ENCODE results near the gene CBX5. TPM values are rescaled to one million over a fixed set of nuclear protein-coding genes. Genes with fewer than 3 reads are reported as not detected.

CBX5 gene
- total and polyA plus RNA-seq, 2 of the 8 experiments (the other 6 are each of a cell fraction or from before 2014, with no cell fraction given), result 62.4 to 231 TPM

DNA sequence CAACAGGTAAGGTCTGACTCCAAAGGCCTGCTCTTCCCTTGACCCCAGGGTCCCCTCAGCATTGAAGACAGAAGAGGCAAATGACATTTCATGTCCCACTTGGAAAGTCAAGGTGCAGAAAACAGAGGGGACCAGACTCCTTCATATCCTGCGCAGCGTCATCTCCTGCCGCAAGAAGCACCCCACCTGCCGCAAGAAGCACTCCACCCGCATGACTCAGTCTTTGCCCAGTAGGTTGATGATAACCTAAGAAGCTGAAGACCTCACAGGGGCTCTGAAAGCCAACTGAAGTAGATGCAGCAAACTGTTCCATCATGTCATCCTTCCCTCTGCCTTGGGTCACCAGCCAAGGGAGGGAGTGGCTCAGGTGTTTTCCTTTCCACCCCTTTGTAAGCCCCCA lies 79.5 kb downstream of the CBX5 start:
- H3K36me3 ChIP-seq (ENCODE audit: control insufficient read depth in 2 of 4, insufficient read depth in 4 of 4, low read length in 3 of 4), result no peaks in the 10 kb centered on the region
- peaks cover 0 to 5% (median 0%) of the 10 kb centered on the region in 4 experiments; a peak in 3 of 7 replicates for H3K4me1 ChIP-seq (replicated peaks in 1 of 4; ENCODE audit: control insufficient read depth in 3 of 4, insufficient read depth in 4 of 4, low read length in 3 of 4)

More for the DNA sequence above, 79.5 kb downstream of the CBX5 start:
- Histone ChIP-seq H4K20me1 (replicated peaks in 1 of 2; ENCODE audit: control insufficient read depth in 1 of 2, insufficient read depth in 2 of 2, low read length in 2 of 2) (no peaks in the 10 kb centered on the region), H2AK5ac (ENCODE audit: low read depth, low read length) (no peak overlapping the region), H2BK15ac (ENCODE audit: low read length) (no peak overlapping the region), H2BK5ac (ENCODE audit: low read depth, low read length) (no peak overlapping the region), H3K18ac (ENCODE audit: extremely low read depth, low read length) (no peak overlapping the region), H3K79me2 (ENCODE audit: control insufficient read depth in 1 of 2, insufficient read depth in 2 of 2, low read length in 2 of 2) (no peaks in the 10 kb centered on the region), H2BK20ac (ENCODE audit: low read length) (no peak overlapping the region), H3K4ac (replicated peaks; ENCODE audit: insufficient read length, low read depth, low read length) (no peak overlapping the region), H3K14ac (ENCODE audit: insufficient read length) (no peak overlapping the region), H3K4me3 (ENCODE audit: extremely low read depth in 1 of 4, insufficient read depth in 2 of 4, low read depth in 3 of 4, low read length in 4 of 4) (no peak overlapping the region), H3K27ac (ENCODE audit: low read depth, low read length) (no peak overlapping the region), H3K4me2 (ENCODE audit: insufficient read depth in 1 of 2, low read depth in 2 of 2, low read length in 2 of 2) (no peak overlapping the region), H3K79me1 (ENCODE audit: low read depth, low read length) (no peaks in the 10 kb centered on the region), H2BK12ac (ENCODE audit: low read depth, low read length) (no peak overlapping the region), H4K5ac (ENCODE audit: insufficient read length, low read depth, low read length) (no peak overlapping the region), H3K27me3 (replicated peaks in 1 of 4; ENCODE audit: control insufficient read depth in 3 of 4, extremely low read depth in 1 of 4, insufficient read depth in 3 of 4, low read length in 3 of 4) (peaks cover 2 to 54% (median 32%) of the 10 kb centered on the region in 4 experiments), H3K23ac (ENCODE audit: insufficient read length) (no peak overlapping the region), H2BK120ac (replicated peaks; ENCODE audit: low read depth, low read length) (no peak overlapping the region), H3K23me2 (ENCODE audit: low read depth, low read length) (no peaks in the 10 kb centered on the region), H4K8ac (ENCODE audit: extremely low read depth, insufficient read depth, low read length) (no peak overlapping the region), H3K9me3 (ENCODE audit: insufficient read depth in 2 of 2, low read depth in 1 of 2, low read length in 1 of 2) (no peaks in the 10 kb centered on the region), H2AFZ (ENCODE audit: low read length) (no peak overlapping the region), H4K91ac (replicated peaks; ENCODE audit: insufficient read length, low read length) (no peak overlapping the region), H3K9ac (replicated peaks in 1 of 4; ENCODE audit: extremely low read depth in 1 of 4, low read depth in 3 of 4, low read length in 3 of 4) (no peak overlapping the region), H3K56ac (replicated peaks; ENCODE audit: insufficient read length, low read depth, low read length) (no peak overlapping the region)
- TF ChIP-seq CBX8 (IDR thresholded peaks at IDR 0.05; ENCODE audit: borderline replicate concordance, low read depth, low read length), result no peak
- no peak for TF ChIP-seq HDAC6 (IDR thresholded peaks at IDR 0.05; ENCODE audit: low read depth, low read length)
- no peak for TF ChIP-seq NRF1 (IDR thresholded peaks at IDR 0.05; ENCODE audit: low read depth, low read length)
- no peak for TF ChIP-seq BRCA1 (IDR thresholded peaks at IDR 0.05; ENCODE audit: low read depth, low read length)
- TF ChIP-seq SP2 (IDR thresholded peaks at IDR 0.05; ENCODE audit: low read length), result no peak
- TF ChIP-seq HDAC2 (IDR thresholded peaks at IDR 0.05; ENCODE audit: borderline replicate concordance in 1 of 2, low read depth in 2 of 2, low read length in 2 of 2), result no peak
- TF ChIP-seq GABPA (IDR thresholded peaks at IDR 0.05; ENCODE audit: borderline replicate concordance, insufficient read depth, low read length), result no peak
- no peak for TF ChIP-seq CTBP2 (IDR thresholded peaks at IDR 0.05; ENCODE audit: borderline replicate concordance, insufficient read depth, insufficient read length, low read length)
- no peak for TF ChIP-seq SP4 (IDR thresholded peaks at IDR 0.05; ENCODE audit: low read length)
- TF ChIP-seq SIRT6 (IDR thresholded peaks at IDR 0.05; ENCODE audit: low read length), result no peak
- no peak for TF ChIP-seq NANOG (IDR thresholded peaks at IDR 0.05; ENCODE audit: insufficient read depth, low read depth, low read length, poor library complexity, severe bottlenecking)
- TF ChIP-seq, protein P1, sequence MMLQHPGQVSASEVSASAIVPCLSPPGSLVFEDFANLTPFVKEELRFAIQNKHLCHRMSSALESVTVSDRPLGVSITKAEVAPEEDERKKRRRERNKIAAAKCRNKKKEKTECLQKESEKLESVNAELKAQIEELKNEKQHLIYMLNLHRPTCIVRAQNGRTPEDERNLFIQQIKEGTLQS (IDR thresholded peaks at IDR 0.05; ENCODE audit: insufficient read depth, low read depth, low read length), result no peak
- TF ChIP-seq GTF2F1 (IDR thresholded peaks at IDR 0.05; ENCODE audit: borderline replicate concordance, low read depth, low read length), result no peak
- TF ChIP-seq YY1 (IDR thresholded peaks at IDR 0.05; ENCODE audit: low read depth, low read length), result no peak
- FAIRE-seq, result no peak
- WGBS, 2 experiments (ENCODE audit: extremely low coverage in 1 of 2, insufficient coverage in 1 of 2, insufficient read length in 1 of 2, insufficient replicate concordance in 2 of 2, low coverage in 1 of 2, low lambda C conversion rate in 2 of 2, missing lambda C conversion rate in 1 of 2), result 81% methylated on average over 5 of the region's 5 CpGs; no CpG with 5 or more reads in 1 of the 2 experiments
- POLR2A ChIA-PET (ENCODE audit: partially characterized antibody), result interaction anchor here (1.1 kb wide), 1 partner anchor 63 kb away, joined by 3 read pairs; no protein-coding TSS in a partner anchor
- no peak for DNase-seq (ENCODE audit: low read depth in 1 of 2, low spot score in 2 of 2)
- CTCF ChIA-PET (ENCODE audit: partially characterized antibody), result interaction anchor here (0.6 to 20.1 kb wide), 36 partner anchors 8 to 456 kb away, joined by 3 to 339 read pairs (median 8); partner anchors contain the start of genes HOXC10, HOXC4, HOXC5 and HOXC6
